NCI-H146 treated with DMSO at 0.1 percent for 48 hours (cell line): Measurements from ENCODE around the gene PDE4D.
"Not testable (repeated sequence)": the region's sequence is repeated elsewhere in the genome, so short reads cannot be mapped to it uniquely, and the experiment has no call there.

ENCODE experiments used
- DNase-seq: peaks from one replicate; lab custom pipeline; 2025; ENCODE audit not compliant: unreplicated experiment; lab: John Stamatoyannopoulos, UW

Gene PDE4D

DNA sequence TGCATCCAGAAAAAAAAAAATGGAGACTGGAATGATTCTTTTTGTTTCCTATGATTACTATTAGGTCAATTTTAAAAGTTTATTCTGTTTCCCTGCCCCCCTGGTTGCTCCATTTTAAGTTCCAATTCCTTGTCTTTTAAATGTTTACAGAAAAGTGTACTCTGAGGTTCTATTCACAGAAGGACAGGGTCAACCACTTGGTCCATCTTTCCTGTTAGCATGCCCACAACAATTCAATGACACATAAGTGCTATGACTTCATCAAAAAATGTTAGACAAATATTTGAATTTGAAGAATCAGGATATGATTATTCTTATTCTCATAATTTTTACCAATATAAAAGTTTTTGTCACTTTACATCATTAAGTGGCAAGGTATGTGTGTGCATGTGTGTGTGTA, 123.7 kb downstream of the PDE4D start:
- DNase-seq = no peak

GRCh38 chr5:59769041-59769360, 124.5 kb downstream of the PDE4D start:
- DNase-seq = no peak

DNA sequence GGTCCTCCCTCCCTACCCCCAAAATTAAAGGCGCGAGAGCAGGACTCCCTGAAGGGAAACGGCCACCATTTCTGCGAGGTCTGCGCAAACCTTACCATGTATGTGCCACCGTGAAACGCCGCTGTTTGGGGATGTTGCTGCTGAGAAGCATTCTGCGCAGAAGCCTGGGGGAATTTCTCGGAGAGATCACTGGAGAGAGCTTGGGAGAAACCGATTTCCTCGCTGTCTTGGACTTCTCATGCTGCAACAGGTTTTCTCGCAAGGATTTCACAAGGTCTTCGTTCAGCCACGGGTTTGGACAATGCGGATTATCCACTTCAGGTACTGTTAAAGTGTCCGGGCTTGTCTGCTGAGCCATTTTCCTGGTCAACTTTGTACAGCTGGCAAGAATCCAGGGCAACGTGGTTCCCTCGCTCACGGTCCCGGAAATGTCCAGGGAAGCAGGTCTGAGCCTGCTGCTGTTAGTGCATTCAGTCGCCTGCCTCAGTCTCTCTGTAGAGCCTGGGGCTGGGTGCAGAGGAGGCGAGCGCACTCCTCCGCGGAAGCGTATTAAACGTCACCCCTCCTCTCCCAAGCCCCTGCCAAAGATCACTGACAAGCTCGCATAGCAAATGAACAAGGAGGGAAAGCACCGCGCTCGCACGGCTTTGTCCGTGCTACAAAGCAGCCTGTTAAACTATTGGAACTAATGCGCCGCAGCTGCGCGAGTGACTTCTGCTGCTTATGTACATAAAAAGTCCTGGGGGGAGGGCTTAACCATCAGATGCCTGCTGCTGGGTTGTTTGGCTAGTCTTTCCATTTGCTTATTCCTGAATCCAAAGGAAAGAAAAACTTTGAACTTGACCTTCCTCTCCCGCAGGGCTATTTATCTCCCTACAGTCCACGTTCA, 125.1 kb downstream of the PDE4D start:
- DNase-seq = peak; percentile 90

DNA sequence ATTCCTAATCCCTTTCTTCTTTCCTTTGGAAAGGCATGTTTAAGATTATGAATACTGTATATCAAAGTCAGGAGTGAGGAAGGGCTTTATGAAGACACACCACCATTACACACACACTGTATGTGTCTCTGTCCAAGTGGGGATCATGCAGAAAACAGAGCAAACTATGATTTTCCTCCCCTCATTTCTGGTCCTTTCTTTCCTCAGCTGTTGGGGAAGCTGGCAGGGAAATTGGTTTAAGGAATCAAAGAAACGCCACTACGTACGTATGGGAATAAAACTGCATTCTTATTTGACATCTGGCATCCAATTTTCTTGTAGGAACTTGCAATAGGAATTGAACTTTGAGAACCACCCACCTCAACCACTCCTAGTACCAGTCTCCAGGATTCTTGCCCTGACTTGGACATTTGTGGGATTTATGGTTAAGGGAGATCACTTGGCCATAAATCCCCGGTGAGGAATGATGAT, 125.8 kb downstream of the PDE4D start:
- DNase-seq = no peak

GRCh38 chr5:59767211-59767605, 126.3 kb downstream of the PDE4D start:
- DNase-seq = no peak

DNA sequence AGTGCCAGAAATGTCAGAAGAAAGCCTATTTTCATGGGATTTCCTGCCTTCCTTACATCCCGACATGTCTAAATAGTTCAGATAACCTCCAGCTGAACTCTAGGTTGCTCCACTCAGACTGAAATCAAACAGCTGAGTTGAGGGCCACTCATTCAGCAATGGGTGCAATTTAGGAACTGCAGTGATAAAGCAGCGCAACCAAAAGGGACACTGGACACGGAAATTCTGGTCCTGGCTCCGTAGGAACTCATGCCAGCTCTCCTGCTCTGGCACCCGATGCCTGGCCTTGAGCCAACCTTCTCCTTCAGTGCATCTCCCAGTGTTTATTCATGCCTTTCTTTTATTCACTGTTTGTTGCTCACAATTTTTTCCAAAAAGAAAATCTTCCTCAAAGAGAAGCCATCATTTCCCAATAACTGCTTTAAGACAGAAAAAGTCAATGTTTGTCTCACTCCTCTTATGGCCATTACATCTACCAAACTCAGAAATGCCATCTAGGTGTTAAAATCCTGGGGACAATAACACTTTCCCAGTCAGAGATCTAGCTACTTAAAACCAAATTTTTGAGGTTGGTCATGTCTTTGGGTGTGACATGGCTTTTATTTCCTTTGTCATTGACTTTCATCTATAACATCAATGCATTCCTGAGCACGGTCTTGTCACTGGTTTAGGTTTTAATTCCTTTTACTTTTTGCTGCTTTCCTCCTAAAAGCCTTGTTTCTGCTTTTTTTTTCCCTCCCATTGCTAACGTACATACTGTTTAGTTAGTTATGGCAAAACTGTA, 126.9 kb downstream of the PDE4D start:
- peak; percentile 42 for DNase-seq

GRCh38 chr5:59765446-59765845, 128.1 kb downstream of the PDE4D start:
- no peak for DNase-seq

DNA sequence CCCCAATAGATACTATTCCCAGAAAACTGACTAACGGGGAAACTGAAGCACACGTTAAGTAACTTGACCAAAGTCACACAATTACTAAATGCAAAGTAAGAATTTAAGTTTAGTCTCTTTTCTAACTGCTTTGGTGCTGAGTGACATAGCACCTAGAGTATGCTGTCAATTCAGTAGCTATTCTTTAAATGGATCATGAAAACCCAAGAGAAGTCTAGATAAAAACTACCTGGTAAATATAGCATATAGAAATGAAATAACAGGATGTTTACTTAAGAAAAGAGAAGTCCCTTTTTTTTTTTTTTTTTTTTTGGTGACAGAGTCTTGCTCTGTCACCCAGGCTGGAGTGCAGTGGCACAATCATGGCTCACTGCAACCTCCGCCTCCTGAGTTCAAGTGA, 129.2 kb downstream of the PDE4D start:
- DNase-seq = no peak

DNA sequence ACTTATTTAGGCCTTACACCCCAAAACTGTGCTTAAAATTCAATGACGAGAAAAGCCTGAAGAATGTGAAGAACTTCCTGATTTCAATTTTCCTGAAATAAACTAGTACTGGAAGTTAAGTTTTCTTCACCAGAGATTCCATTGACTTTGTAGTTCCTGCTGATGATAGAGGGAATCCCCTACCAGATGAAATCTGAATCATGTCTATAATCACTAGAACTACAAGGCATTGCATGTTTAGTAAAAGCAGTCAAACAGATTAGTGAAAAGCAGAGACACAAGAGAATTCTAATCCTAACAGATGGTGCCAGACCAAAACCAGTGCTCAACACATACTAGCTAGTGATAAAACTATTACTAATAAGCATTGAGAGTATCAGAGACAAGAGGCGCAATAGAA, 130.0 kb downstream of the PDE4D start:
- no peak for DNase-seq

GRCh38 chr5:59762232-59762631, 131.3 kb downstream of the PDE4D start:
- DNase-seq = not testable (repeated sequence)

DNA sequence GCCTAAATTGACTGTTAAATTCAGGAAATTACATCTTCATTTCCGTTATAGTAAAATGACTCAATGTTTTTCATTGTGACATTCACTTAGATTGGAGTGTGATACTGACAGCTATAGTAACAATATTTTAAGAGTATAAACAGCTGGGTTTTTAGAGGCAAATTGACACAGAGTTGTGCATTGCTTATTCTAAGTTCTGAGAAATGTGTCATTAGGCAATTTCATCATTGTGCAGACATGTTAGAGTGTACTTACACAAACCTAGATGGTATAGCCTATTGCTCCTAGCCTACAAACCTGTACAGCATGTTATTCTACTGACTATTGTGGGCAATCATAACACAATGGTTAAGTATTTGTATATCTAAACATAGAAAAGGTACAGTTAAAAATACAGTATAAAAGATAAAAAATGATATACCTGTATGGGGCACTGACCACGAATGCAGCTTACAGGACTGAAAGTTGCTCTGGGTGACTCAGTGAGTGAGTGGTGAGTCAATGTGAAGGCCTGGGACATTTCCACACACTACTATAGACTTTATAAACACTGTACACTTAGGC, 132.7 kb downstream of the PDE4D start:
- no peak for DNase-seq

DNA sequence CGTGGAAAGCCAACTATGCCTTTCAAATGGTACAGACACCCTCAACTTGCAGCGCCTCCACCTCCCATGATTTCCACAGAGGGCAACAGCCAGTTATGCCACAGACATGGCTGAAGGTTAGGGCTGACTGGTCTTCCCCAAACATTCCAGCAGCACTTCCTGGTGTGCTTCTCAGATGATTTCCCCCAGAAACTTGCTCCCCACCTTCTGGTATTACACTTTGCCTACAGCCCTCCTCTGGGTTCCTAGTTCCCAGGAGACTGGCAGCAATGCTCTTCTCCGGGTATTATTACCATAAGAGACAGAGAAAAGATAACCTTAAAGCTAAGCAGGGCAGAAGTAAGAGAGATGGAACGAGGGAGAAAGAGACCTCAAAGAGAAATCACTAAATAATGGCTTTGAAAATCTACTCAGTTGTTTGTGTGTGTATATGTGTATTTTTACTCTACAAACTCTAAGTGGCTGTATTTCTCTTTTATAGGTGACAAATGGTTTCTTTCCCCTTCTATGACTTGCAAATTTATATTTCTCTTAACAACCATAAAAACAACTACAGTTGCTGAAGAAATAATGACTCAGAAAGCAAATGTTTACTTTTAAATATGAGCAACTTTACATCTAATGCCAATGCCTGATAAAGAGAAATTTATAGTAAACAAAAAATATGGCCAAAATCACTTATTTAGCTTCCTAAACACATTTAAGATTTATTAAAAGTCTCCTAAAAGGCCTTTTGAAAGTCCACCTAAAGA, 133.8 kb downstream of the PDE4D start:
- no peak for DNase-seq

GRCh38 chr5:59758566-59758965, 135.0 kb downstream of the PDE4D start:
- DNase-seq = no peak

GRCh38 chr5:59757442-59757841, 136.1 kb downstream of the PDE4D start:
- peak; percentile 10 for DNase-seq

- no peak for DNase-seq
These were observed 137.0 kb downstream of the PDE4D start for GRCh38 chr5:59756373-59757035.

- no peak for DNase-seq
These were observed 138.1 kb downstream of the PDE4D start for GRCh38 chr5:59755476-59755875.

- DNase-seq = no peak
These were observed 139.9 kb downstream of the PDE4D start for GRCh38 chr5:59753599-59753998.

GRCh38 chr5:59749782-59750520, 143.6 kb downstream of the PDE4D start:
- DNase-seq = no peak

- DNase-seq = not testable (repeated sequence)
These were observed 145.4 kb downstream of the PDE4D start for GRCh38 chr5:59748036-59748663.
